PC-9 (cell line): Measurements from ENCODE around the gene ERC2. TPM values are rescaled to one million over a fixed set of nuclear protein-coding genes. Genes with fewer than 3 reads are reported as not detected.
"Not testable (repeated sequence)": the region's sequence is repeated elsewhere in the genome, so short reads cannot be mapped to it uniquely, and the experiment has no call there.

ENCODE experiments used
- BruUV-seq: library from RNA; stranded (reverse); fragments of 400-500 nt; replicated peaks from 2 replicates; lab custom pipeline; 2021; lab: Mats Ljungman, UMichigan
- CTCF ChIA-PET: fragments of 300-600 bp; sonication (Branson Sonifier 250); formaldehyde crosslinking; loops from one replicate; lab custom pipeline; 2022; ENCODE audit warnings: antibody characterized with exemption; lab: Charles Lee
- POLR2A ChIA-PET: fragments of 300-600 bp; sonication (Branson Sonifier 250); formaldehyde crosslinking; loops from one replicate; lab custom pipeline; 2022; ENCODE audit warnings: antibody characterized with exemption; ENCODE audit not compliant: unreplicated experiment; lab: Charles Lee
- DNase-seq, 2 experiments: peaks; one replicate each; pipeline versions ENCODE4 v3.0.0 to v3.0.0-alpha.2; 2015 to 2022; ENCODE audit warnings: mixed read lengths in 1 of 2
- H2AFZ ChIP-seq: fragments of 200-600 bp; sonication (generic); 2 replicates; pipeline ENCODE4 v1.8.1; 2017; ENCODE audit warnings: antibody characterized with exemption
- H3F3A ChIP-seq: fragments of 200-600 bp; sonication (generic); 2 replicates; pipeline ENCODE4 v1.8.1; 2017; ENCODE audit warnings: antibody characterized with exemption, mild to moderate bottlenecking, low read depth; ENCODE audit not compliant: insufficient read depth
- H3K27ac ChIP-seq: fragments of 200-600 bp; sonication (generic); 2 replicates; pipeline ENCODE4 v1.6.1; 2016; ENCODE audit warnings: mixed run types
- H3K27me3 ChIP-seq: fragments of 200-600 bp; sonication (generic); 2 replicates; pipeline ENCODE4 v1.6.1; 2016; ENCODE audit warnings: low read depth, mixed run types; ENCODE audit not compliant: insufficient read depth
- H3K36me3 ChIP-seq: fragments of 200-600 bp; sonication (generic); 2 replicates; pipeline ENCODE4 v1.6.1; 2016; ENCODE audit warnings: low read depth, mixed run types
- H3K4me1 ChIP-seq: fragments of 200-600 bp; sonication (generic); replicated peaks from 2 replicates; pipeline ENCODE4 v1.6.1; 2016; ENCODE audit warnings: mixed run types; ENCODE audit not compliant: insufficient read depth
- H3K4me2 ChIP-seq: fragments of 200-600 bp; sonication (generic); 2 replicates; pipeline ENCODE4 v1.6.1; 2017; ENCODE audit warnings: mixed run types
- H3K4me3 ChIP-seq: fragments of 200-600 bp; sonication (generic); 2 replicates; pipeline ENCODE4 v1.6.1; 2016; ENCODE audit warnings: mixed run types
- H3K79me2 ChIP-seq: fragments of 200-600 bp; sonication (generic); 2 replicates; pipeline ENCODE4 v1.6.1; 2017; ENCODE audit warnings: low read depth, mixed run types
- H3K9me2 ChIP-seq: fragments of 200-600 bp; sonication (generic); 2 replicates; pipeline ENCODE4 v1.8.1; 2017; ENCODE audit warnings: mild to moderate bottlenecking; ENCODE audit not compliant: insufficient read depth
- H3K9me3 ChIP-seq: fragments of 200-600 bp; sonication (generic); 2 replicates; pipeline ENCODE4 v1.8.1; 2016; ENCODE audit warnings: low read depth; ENCODE audit not compliant: insufficient read depth
- H4K20me1 ChIP-seq: fragments of 200-600 bp; sonication (generic); 2 replicates; pipeline ENCODE4 v1.8.1; 2017; ENCODE audit not compliant: insufficient read depth
- CTCF ChIP-seq: fragments of 200-600 bp; sonication (generic); conservative IDR thresholded peaks from 2 replicates; pipeline ENCODE4 v1.6.1; 2017; ENCODE audit warnings: mixed run types, antibody characterized with exemption, mild to moderate bottlenecking, moderate library complexity
- EZH2 ChIP-seq: fragments of 200-600 bp; sonication (generic); IDR thresholded peaks from 2 replicates; pipeline ENCODE4 v1.8.0; 2017; ENCODE audit warnings: antibody characterized with exemption, low read depth
- intact Hi-C: fragments of 100-400 bp; cut with micrococcal nuclease; formaldehyde crosslinking; loops from one replicate; pipeline ENCODE4 v1.10.0; 2022; ENCODE audit not compliant: unreplicated experiment
- total RNA-seq: library from RNA; stranded (reverse); gene quantifications from 2 replicates; pipeline ENCODE4 v1.2.3, GENCODE V29; 2021

The ERC2 gene
- total RNA-seq, 1 experiment from 2014 or later: 1.4 TPM

GRCh38 chr3:56269755-56270535 is 198.3 kb downstream of the ERC2 start:
- no peaks in the 10 kb centered on the region for H3K9me2 ChIP-seq
- no peak overlapping the region for H2AFZ ChIP-seq
- no TSS peak for BruUV-seq
- no peaks in the 10 kb centered on the region for H3K36me3 ChIP-seq
- no peaks in the 10 kb centered on the region for H3K9me3 ChIP-seq
- H3K79me2 ChIP-seq: no peaks in the 10 kb centered on the region
- H3K27ac ChIP-seq: no peak overlapping the region
- intact Hi-C loops: no loop called here
- no peak overlapping the region for H3K4me2 ChIP-seq
- ChIA-PET CTCF (no interaction called here), POLR2A (no interaction called here)
- TF ChIP-seq EZH2: no peak
- no peak for TF ChIP-seq CTCF
- H4K20me1 ChIP-seq: no peaks in the 10 kb centered on the region
- H3K4me3 ChIP-seq: no peak overlapping the region
- H3K4me1 ChIP-seq: no peaks in the 10 kb centered on the region
- H3F3A ChIP-seq: no peaks in the 10 kb centered on the region
- DNase-seq: no peak
- H3K27me3 ChIP-seq: peaks cover 19% of the 10 kb centered on the region; the same call in 1 of the 2 replicates

GRCh38 chr3:56268616-56269383 is 199.5 kb downstream of the ERC2 start:
- no TSS peak for BruUV-seq
- Histone ChIP-seq H3F3A (no peaks in the 10 kb centered on the region), H3K27ac (no peak overlapping the region), H3K9me3 (no peaks in the 10 kb centered on the region), H3K4me3 (no peak overlapping the region), H3K4me2 (no peak overlapping the region), H4K20me1 (no peaks in the 10 kb centered on the region), H3K36me3 (no peaks in the 10 kb centered on the region), H3K9me2 (no peaks in the 10 kb centered on the region), H3K79me2 (no peaks in the 10 kb centered on the region), H2AFZ (no peak overlapping the region), H3K27me3 (peaks cover 19% of the 10 kb centered on the region; the same call in 1 of the 2 replicates), H3K4me1 (no peaks in the 10 kb centered on the region)
- intact Hi-C loops: no loop called here
- ChIA-PET CTCF (no interaction called here), POLR2A (interaction anchor here (0.6 kb wide), 3 partner anchors 24 to 1095 kb away, joined by 3 to 27 read pairs (median 7); partner anchors contain the start of gene CCDC66)
- DNase-seq: no peak
- TF ChIP-seq CTCF: no peak
- no peak for TF ChIP-seq EZH2

- H3K9me3 ChIP-seq, CTCF ChIA-PET, H3K4me3 ChIP-seq, BruUV-seq, H3K27ac ChIP-seq, H4K20me1 ChIP-seq, H3K36me3 ChIP-seq, H3K79me2 ChIP-seq, POLR2A ChIA-PET, H3K4me2 ChIP-seq, H3K9me2 ChIP-seq, DNase-seq, H2AFZ ChIP-seq, H3F3A ChIP-seq, H3K4me1 ChIP-seq, intact Hi-C loops: not testable (repeated sequence)
- H3K27me3 ChIP-seq: peaks cover 34% of the 10 kb centered on the region; the same call in 1 of the 2 replicates
These were observed 206.4 kb downstream of the ERC2 start for GRCh38 chr3:56261852-56262251.
